Tibial nerve (tissue), 4 donors: ENCODE data around the gene CDK5RAP1.

Source experiments
- CTCF ChIP-seq, 5 experiments: fragments of 200-600 bp in 3 of 5; fragments of 450-650 bp in 2 of 5; sonication (generic) in 3 of 5; IDR thresholded peaks; one replicate each; pipeline ENCODE4 v1.5.1; 2016 to 2019; ENCODE audit warnings: antibody characterized with exemption in 5 of 5, mild to moderate bottlenecking in 3 of 5, moderate library complexity in 2 of 5
- EP300 ChIP-seq, 2 donors: sonication (generic); formaldehyde crosslinking; IDR thresholded peaks; one replicate each; pipeline ENCODE4 v1.6.1; 2017; ENCODE audit warnings: antibody characterized with exemption in 2 of 2, mild to moderate bottlenecking in 1 of 2
- POLR2A ChIP-seq, 2 donors: fragments of 450-650 bp; IDR thresholded peaks; one replicate each; pipeline ENCODE4 v1.6.1; 2017; ENCODE audit warnings: antibody characterized with exemption in 2 of 2, mild to moderate bottlenecking in 2 of 2, moderate library complexity in 2 of 2

GRCh38 chr20:33372993-33373441 is 28.3 kb downstream of the CDK5RAP1 start:
- TF ChIP-seq CTCF (IDR thresholded peaks at IDR 0.05) (no peak), POLR2A (IDR thresholded peaks at IDR 0.05) (no peak), EP300 (IDR thresholded peaks at IDR 0.05) (no peak)
